ENCODE data around the gene LHX5.

GRCh38 chr12:113435367-113435766 is 36.3 kb downstream of the LHX5 start:
- TF ChIP-seq, protein P1, sequence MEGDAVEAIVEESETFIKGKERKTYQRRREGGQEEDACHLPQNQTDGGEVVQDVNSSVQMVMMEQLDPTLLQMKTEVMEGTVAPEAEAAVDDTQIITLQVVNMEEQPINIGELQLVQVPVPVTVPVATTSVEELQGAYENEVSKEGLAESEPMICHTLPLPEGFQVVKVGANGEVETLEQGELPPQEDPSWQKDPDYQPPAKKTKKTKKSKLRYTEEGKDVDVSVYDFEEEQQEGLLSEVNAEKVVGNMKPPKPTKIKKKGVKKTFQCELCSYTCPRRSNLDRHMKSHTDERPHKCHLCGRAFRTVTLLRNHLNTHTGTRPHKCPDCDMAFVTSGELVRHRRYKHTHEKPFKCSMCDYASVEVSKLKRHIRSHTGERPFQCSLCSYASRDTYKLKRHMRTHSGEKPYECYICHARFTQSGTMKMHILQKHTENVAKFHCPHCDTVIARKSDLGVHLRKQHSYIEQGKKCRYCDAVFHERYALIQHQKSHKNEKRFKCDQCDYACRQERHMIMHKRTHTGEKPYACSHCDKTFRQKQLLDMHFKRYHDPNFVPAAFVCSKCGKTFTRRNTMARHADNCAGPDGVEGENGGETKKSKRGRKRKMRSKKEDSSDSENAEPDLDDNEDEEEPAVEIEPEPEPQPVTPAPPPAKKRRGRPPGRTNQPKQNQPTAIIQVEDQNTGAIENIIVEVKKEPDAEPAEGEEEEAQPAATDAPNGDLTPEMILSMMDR (IDR thresholded peaks at IDR 0.05) = no peak
- no peak for TF ChIP-seq POLR2A (IDR thresholded peaks at IDR 0.05)
